ENCODE results near the gene ARHGEF40.

DNA sequence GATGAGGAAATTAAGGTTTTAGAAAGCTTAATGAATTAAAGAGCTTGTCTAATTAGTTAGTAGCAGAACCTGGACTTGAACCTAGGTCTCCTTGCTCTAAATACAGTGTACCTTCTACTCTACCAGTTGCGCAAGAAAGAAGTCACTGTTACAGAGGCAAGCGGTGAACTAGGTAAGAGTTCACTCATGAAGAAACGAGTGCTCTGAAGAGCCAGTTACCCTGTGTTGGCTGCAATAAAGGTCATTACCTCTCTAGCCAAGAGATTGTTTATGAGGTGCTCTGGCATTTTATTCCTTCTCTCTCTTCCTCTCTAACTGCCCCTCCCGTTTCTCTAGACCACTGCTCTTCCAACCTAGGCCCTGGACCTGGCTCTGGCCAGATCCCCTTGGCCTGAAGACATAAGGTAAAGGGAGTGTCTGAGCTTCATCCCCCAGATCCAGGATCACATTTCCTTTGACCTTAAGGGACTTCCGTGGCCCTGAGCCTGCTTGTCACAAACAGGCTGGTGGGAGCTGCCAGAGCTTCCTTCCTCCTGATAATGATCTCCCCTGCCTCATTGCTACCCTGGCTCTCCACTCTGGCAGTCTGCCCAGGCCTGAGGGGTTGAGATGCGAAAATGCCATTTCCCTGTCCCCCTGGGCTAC lies 26.0 kb upstream of the ARHGEF40 start:
- no peak for TF ChIP-seq CTCF (IDR thresholded peaks at IDR 0.05)
- no peak for TF ChIP-seq POLR2A (IDR thresholded peaks at IDR 0.05)
